H1 (cell line): ENCODE measurements around the gene B3GAT1. TPM values are rescaled to one million over a fixed set of nuclear protein-coding genes. Genes with fewer than 3 reads are reported as not detected.
"Not testable (repeated sequence)": the region's sequence is repeated elsewhere in the genome, so short reads cannot be mapped to it uniquely, and the experiment has no call there.

Experiments used
- CTCF ChIA-PET: fragments of 300-600 bp; sonication (Branson Sonifier 250); formaldehyde crosslinking; loops from one replicate; lab custom pipeline; 2021; ENCODE audit not compliant: partially characterized antibody; lab: Charles Lee
- POLR2A ChIA-PET: fragments of 300-600 bp; sonication (Branson Sonifier 250); formaldehyde crosslinking; loops from one replicate; lab custom pipeline; 2021; ENCODE audit warnings: inconsistent platforms; ENCODE audit not compliant: partially characterized antibody; lab: Charles Lee
- DNase-seq, 2 experiments: peaks; one replicate each; pipeline versions ENCODE4 v3.0.0 to v3.0.0-alpha.2; 2010 to 2022; ENCODE audit warnings: low spot score in 2 of 2, low read depth in 1 of 2, mixed read lengths in 1 of 2
- FAIRE-seq: peaks from 2 replicates; lab custom pipeline; 2011; peaks lifted over from hg19 to GRCh38; lab: Jason Lieb, UNC
- H2AFZ ChIP-seq: 2 replicates; pipeline ENCODE4 v1.8.1; 2012; ENCODE audit warnings: low read length, inconsistent platforms
- H2AK5ac ChIP-seq: 2 replicates; pipeline ENCODE4 v1.6.1; 2013; ENCODE audit warnings: low read depth, low read length
- H2BK120ac ChIP-seq: replicated peaks from 2 replicates; pipeline ENCODE3; 2013; ENCODE audit warnings: low read depth, low read length, inconsistent platforms
- H2BK12ac ChIP-seq: 2 replicates; pipeline ENCODE4 v1.6.1; 2013; ENCODE audit warnings: low read depth, low read length
- H2BK15ac ChIP-seq: 2 replicates; pipeline ENCODE4 v1.6.1; 2013; ENCODE audit warnings: low read length
- H2BK20ac ChIP-seq: 2 replicates; pipeline ENCODE4 v1.6.1; 2013; ENCODE audit warnings: low read length
- H2BK5ac ChIP-seq: 2 replicates; pipeline ENCODE4 v1.6.1; 2013; ENCODE audit warnings: low read depth, low read length
- H3K14ac ChIP-seq: 2 replicates; pipeline ENCODE4 v1.6.1; 2013; ENCODE audit warnings: inconsistent platforms; ENCODE audit not compliant: insufficient read length
- H3K18ac ChIP-seq: 2 replicates; pipeline ENCODE4 v1.6.1; 2013; ENCODE audit warnings: low read length; ENCODE audit errors: extremely low read depth
- H3K23ac ChIP-seq: 2 replicates; pipeline ENCODE4 v1.6.1; 2013; ENCODE audit warnings: inconsistent platforms; ENCODE audit not compliant: insufficient read length
- H3K23me2 ChIP-seq: 2 replicates; pipeline ENCODE4 v1.6.1; 2013; ENCODE audit warnings: low read depth, low read length
- H3K27ac ChIP-seq: 2 replicates; pipeline ENCODE4 v1.6.1; 2011; ENCODE audit warnings: low read depth, low read length, inconsistent platforms
- H3K27me3 ChIP-seq, 4 experiments: replicated peaks in 1 of 4; 1 replicate in 1 of 4; 2 replicates in 3 of 4; pipeline versions ENCODE4 v1.6.1 to v1.8.1; 2011 to 2013; ENCODE audit warnings: low read length in 3 of 4, mild to moderate bottlenecking in 3 of 4, inconsistent platforms in 2 of 4, mixed read lengths in 2 of 4, moderate library complexity in 1 of 4; ENCODE audit not compliant: control insufficient read depth in 3 of 4, insufficient read depth in 3 of 4; ENCODE audit errors: extremely low read depth in 1 of 4
- H3K36me3 ChIP-seq, 4 experiments: 2 replicates each; pipeline versions ENCODE4 v1.6.1 to v1.8.1; 2011 to 2013; ENCODE audit warnings: mild to moderate bottlenecking in 4 of 4, low read length in 3 of 4, moderate library complexity in 2 of 4, control low read depth in 1 of 4, inconsistent platforms in 1 of 4; ENCODE audit not compliant: insufficient read depth in 4 of 4, control insufficient read depth in 2 of 4
- H3K4ac ChIP-seq: replicated peaks from 2 replicates; pipeline ENCODE3; 2013; ENCODE audit warnings: low read length, low read depth, mixed read lengths, inconsistent platforms; ENCODE audit not compliant: insufficient read length
- H3K4me1 ChIP-seq, 4 experiments: replicated peaks in 1 of 4; 1 replicate in 1 of 4; 2 replicates in 3 of 4; pipeline versions ENCODE4 v1.6.1 to v1.8.1; 2011 to 2013; ENCODE audit warnings: low read length in 3 of 4, inconsistent platforms in 2 of 4, mixed read lengths in 1 of 4; ENCODE audit not compliant: insufficient read depth in 4 of 4, control insufficient read depth in 3 of 4
- H3K4me2 ChIP-seq, 2 experiments: 2 replicates each; pipeline versions ENCODE4 v1.6.1 to v1.8.1; 2011 to 2013; ENCODE audit warnings: low read depth in 2 of 2, low read length in 2 of 2, control low read depth in 1 of 2, inconsistent platforms in 1 of 2, mild to moderate bottlenecking in 1 of 2; ENCODE audit not compliant: insufficient read depth in 1 of 2
- H3K4me3 ChIP-seq, 4 experiments: fragments of 200-600, 300-600 bp in 1 of 4; sonication (generic), shearing (Covaris generic), sonication (Bioruptor Twin) in 1 of 4; 2 replicates each; pipeline versions ENCODE4 v1.5.1 to v1.8.1; 2011 to 2016; ENCODE audit warnings: low read length in 4 of 4, low read depth in 3 of 4, control low read depth in 2 of 4, inconsistent platforms in 2 of 4, mild to moderate bottlenecking in 2 of 4, mixed read lengths in 1 of 4, moderate library complexity in 1 of 4; ENCODE audit not compliant: insufficient read depth in 2 of 4; ENCODE audit errors: extremely low read depth in 1 of 4
- H3K56ac ChIP-seq: replicated peaks from 2 replicates; pipeline ENCODE3; 2013; ENCODE audit warnings: low read depth, mild to moderate bottlenecking, mixed read lengths, low read length, inconsistent platforms; ENCODE audit not compliant: insufficient read length
- H3K79me1 ChIP-seq: 2 replicates; pipeline ENCODE4 v1.6.1; 2013; ENCODE audit warnings: low read depth, low read length, control low read depth
- H3K79me2 ChIP-seq, 2 experiments: 2 replicates each; pipeline versions ENCODE4 v1.6.1 to v1.8.1; 2012 to 2013; ENCODE audit warnings: low read length in 2 of 2, mild to moderate bottlenecking in 2 of 2, inconsistent platforms in 1 of 2; ENCODE audit not compliant: insufficient read depth in 2 of 2, control insufficient read depth in 1 of 2
- H3K9ac ChIP-seq, 4 experiments: replicated peaks in 1 of 4; 1 replicate in 1 of 4; 2 replicates in 3 of 4; pipeline versions ENCODE4 v1.6.1 to v1.8.1; 2011 to 2013; ENCODE audit warnings: low read depth in 3 of 4, low read length in 3 of 4, control low read depth in 2 of 4, mild to moderate bottlenecking in 2 of 4, moderate library complexity in 2 of 4, inconsistent platforms in 1 of 4; ENCODE audit errors: extremely low read depth in 1 of 4
- H3K9me3 ChIP-seq, 2 experiments: 2 replicates each; pipeline versions ENCODE4 v1.6.1 to v1.8.1; 2012 to 2013; ENCODE audit warnings: mild to moderate bottlenecking in 2 of 2, moderate library complexity in 2 of 2, control low read depth in 1 of 2, inconsistent platforms in 1 of 2, low read depth in 1 of 2, low read length in 1 of 2, mixed read lengths in 1 of 2; ENCODE audit not compliant: insufficient read depth in 2 of 2
- H4K20me1 ChIP-seq, 2 experiments: replicated peaks in 1 of 2; 2 replicates each; pipeline versions ENCODE3 to v1.8.1; 2011 to 2013; ENCODE audit warnings: inconsistent platforms in 2 of 2, low read length in 2 of 2, mild to moderate bottlenecking in 1 of 2; ENCODE audit not compliant: insufficient read depth in 2 of 2, control insufficient read depth in 1 of 2
- H4K5ac ChIP-seq: 2 replicates; pipeline ENCODE4 v1.6.1; 2013; ENCODE audit warnings: low read length, low read depth, mixed read lengths, inconsistent platforms; ENCODE audit not compliant: insufficient read length
- H4K8ac ChIP-seq: 2 replicates; pipeline ENCODE4 v1.8.0; 2013; ENCODE audit warnings: mild to moderate bottlenecking, moderate library complexity, low read length, inconsistent platforms; ENCODE audit not compliant: insufficient read depth; ENCODE audit errors: extremely low read depth
- H4K91ac ChIP-seq: replicated peaks from 2 replicates; pipeline ENCODE3; 2013; ENCODE audit warnings: low read length, mixed read lengths, inconsistent platforms; ENCODE audit not compliant: insufficient read length
- BRCA1 ChIP-seq: IDR thresholded peaks from 2 replicates; pipeline ENCODE4 v1.6.1; 2012; ENCODE audit warnings: low read depth, low read length, improper control_type of control experiment
- CBX5 ChIP-seq: fragments of 300-800, 300-1000 bp; sonication (generic); IDR thresholded peaks from 2 replicates; pipeline ENCODE4 v1.7.1; 2016; ENCODE audit warnings: antibody characterized with exemption, low read length, low read depth
- CBX8 ChIP-seq: fragments of 300-800, 300-1000 bp; sonication (generic); IDR thresholded peaks from 2 replicates; pipeline ENCODE4 v1.7.1; 2016; ENCODE audit warnings: low read depth, low read length, borderline replicate concordance
- USF2 ChIP-seq: IDR thresholded peaks from 2 replicates; pipeline ENCODE4 v1.6.1; 2011; ENCODE audit warnings: low read length, improper control_type of control experiment
- WGBS, 2 experiments: shearing (Covaris generic) in 1 of 2; methylation state at CpG; one replicate each; pipeline versions ENCODE4 v1.1.6 to v1.1.7; 2013 to 2015; ENCODE audit warnings: low lambda C conversion rate in 2 of 2, mixed read lengths in 2 of 2, inconsistent platforms in 1 of 2, low coverage in 1 of 2, missing lambda C conversion rate in 1 of 2; ENCODE audit not compliant: insufficient replicate concordance in 2 of 2, insufficient coverage in 1 of 2, insufficient read length in 1 of 2; ENCODE audit errors: extremely low coverage in 1 of 2, missing lambda C conversion rate in 1 of 2; 5-methylcytosine and 5-hydroxymethylcytosine counted together
- polyA plus RNA-seq, 7 experiments: library from polyadenylated mRNA; depleted of rRNA in 3 of 7; stranded (reverse) in 5 of 7; unstranded in 2 of 7; fragments of >200 nt in 5 of 7; fragments of 200-250 nt in 2 of 7; gene quantifications; 1 replicate in 5 of 7; 2 replicates in 1 of 7; 4 replicates in 1 of 7; pipeline versions ENCODE4 v1.2.1 to v1.2.3, GENCODE V29; 2011 to 2013; ENCODE audit warnings: missing spikeins in 2 of 7, mixed read lengths in 2 of 7
- total RNA-seq: library from RNA; stranded (reverse); fragmentation: NEBNext Ultra II Directional; extraction: Animal tissue kit (Norgen Biotek cat#: 25700); gene quantifications from 2 replicates; pipeline ENCODE4 v1.2.1, GENCODE V29; 2021

The B3GAT1 gene
- total and polyA plus RNA-seq, 2 of the 8 experiments (the other 6 are each of a cell fraction or from before 2014, with no cell fraction given), result 19.7 to 32.4 TPM

GRCh38 chr11:134345237-134345550 lies 66.8 kb downstream of the B3GAT1 start (continued):
- TF ChIP-seq CBX5 (no peak), BRCA1 (no peak), USF2 (no peak), CBX8 (no peak)

- H2BK5ac ChIP-seq, H4K8ac ChIP-seq, H3K23me2 ChIP-seq, H3K27ac ChIP-seq, H2AK5ac ChIP-seq, H3K14ac ChIP-seq, H3K18ac ChIP-seq, H2AFZ ChIP-seq, H2BK15ac ChIP-seq, POLR2A ChIA-PET, H4K91ac ChIP-seq, H2BK12ac ChIP-seq, FAIRE-seq, H3K9ac ChIP-seq, H3K4me2 ChIP-seq, H3K23ac ChIP-seq, H3K9me3 ChIP-seq, H3K4me3 ChIP-seq, H2BK120ac ChIP-seq, H3K79me2 ChIP-seq, H4K5ac ChIP-seq, H3K36me3 ChIP-seq, H4K20me1 ChIP-seq, H3K27me3 ChIP-seq, H3K4ac ChIP-seq, H3K56ac ChIP-seq, H2BK20ac ChIP-seq, H3K79me1 ChIP-seq, H3K4me1 ChIP-seq: not testable (repeated sequence)
- 87% methylated on average over 24 of the region's 28 CpGs; no CpG with 5 or more reads in 1 of the 2 experiments for WGBS, 2 experiments
- CTCF ChIA-PET, result interaction anchor here (1.0 to 2.7 kb wide), 4 partner anchors 12 to 83 kb away, joined by 4 to 8 read pairs (median 4); no protein-coding TSS in a partner anchor
- DNase-seq, result peak in 1 of 2 experiments; percentile 36
Measured at GRCh38 chr11:134344497-134345236, 67.4 kb downstream of the B3GAT1 start.
